SK-N-SH (cell line): ENCODE measurements around the gene UBR3. TPM values are rescaled to one million over a fixed set of nuclear protein-coding genes. Genes with fewer than 3 reads are reported as not detected.

ENCODE experiments used
- CTCF ChIA-PET: fragments of 300-600, 350-600 bp; formaldehyde crosslinking; extraction: SDS; loops from one replicate; lab custom pipeline; 2021; lab: Yijun Ruan, JAX
- POLR2A ChIA-PET: fragments of 350-600 bp; sonication (Branson Sonifier 250); formaldehyde crosslinking; extraction: SDS; loops from one replicate; lab custom pipeline; 2020; ENCODE audit warnings: antibody characterized with exemption, inconsistent platforms; lab: Yijun Ruan, JAX
- DNase-seq: peaks from one replicate; pipeline ENCODE4 v3.0.0; 2012
- H2AFZ ChIP-seq: fragments of 200-600 bp; sonication (generic); 2 replicates; pipeline ENCODE4 v1.8.1; 2016; ENCODE audit warnings: antibody characterized with exemption, mild to moderate bottlenecking, low read depth
- H3F3A ChIP-seq: fragments of 200-600 bp; sonication (generic); replicated peaks from 2 replicates; pipeline ENCODE3; 2016; ENCODE audit warnings: antibody characterized with exemption, mild to moderate bottlenecking; ENCODE audit not compliant: insufficient read depth
- H3K27ac ChIP-seq, 2 experiments: fragments of 200-500 bp in 1 of 2; fragments of 200-600 bp in 1 of 2; sonication (Bioruptor generic) in 1 of 2; sonication (generic), shearing (Covaris generic) in 1 of 2; 2 replicates each; pipeline versions ENCODE4 v1.5.1 to v1.6.1; 2014 to 2016; ENCODE audit warnings: low read depth in 2 of 2, inconsistent platforms in 1 of 2, low read length in 1 of 2, mild to moderate bottlenecking in 1 of 2, mixed read lengths in 1 of 2
- H3K27me3 ChIP-seq: fragments of 200-600 bp; sonication (generic), shearing (Covaris generic); 2 replicates; pipeline ENCODE4 v1.6.1; 2016; ENCODE audit warnings: mixed run types; ENCODE audit not compliant: insufficient read depth
- H3K36me3 ChIP-seq, 2 experiments: fragments of 200-500 bp in 1 of 2; fragments of 200-600 bp in 1 of 2; sonication (Bioruptor generic) in 1 of 2; sonication (generic) in 1 of 2; replicated peaks in 1 of 2; 2 replicates each; pipeline versions ENCODE3 to v1.5.1; 2014 to 2016; ENCODE audit warnings: low read length in 1 of 2, mild to moderate bottlenecking in 1 of 2; ENCODE audit not compliant: insufficient read depth in 2 of 2, control insufficient read depth in 1 of 2
- H3K4me1 ChIP-seq, 2 experiments: fragments of 200-500 bp in 1 of 2; fragments of 200-600 bp in 1 of 2; sonication (Bioruptor generic) in 1 of 2; sonication (generic), shearing (Covaris generic) in 1 of 2; 2 replicates each; pipeline versions ENCODE4 v1.5.1 to v1.6.1; 2014 to 2016; ENCODE audit warnings: low read depth in 1 of 2, low read length in 1 of 2, mixed run types in 1 of 2; ENCODE audit not compliant: insufficient read depth in 2 of 2, control insufficient read depth in 1 of 2
- H3K4me2 ChIP-seq: fragments of 200-600 bp; sonication (generic), shearing (Covaris generic); 2 replicates; pipeline ENCODE4 v1.6.1; 2017; ENCODE audit warnings: mixed run types
- H3K4me3 ChIP-seq, 2 experiments: fragments of 200-500 bp in 1 of 2; fragments of 200-600 bp in 1 of 2; sonication (Bioruptor generic) in 1 of 2; sonication (generic), shearing (Covaris generic) in 1 of 2; 2 replicates each; pipeline versions ENCODE4 v1.5.1 to v1.8.1; 2014 to 2016; ENCODE audit warnings: low read depth in 2 of 2, inconsistent platforms in 1 of 2, low read length in 1 of 2, mild to moderate bottlenecking in 1 of 2, mixed read lengths in 1 of 2, moderate library complexity in 1 of 2
- H3K79me2 ChIP-seq: fragments of 200-600 bp; sonication (generic); 2 replicates; pipeline ENCODE4 v1.8.1; 2017; ENCODE audit warnings: mild to moderate bottlenecking; ENCODE audit not compliant: insufficient read depth
- H3K9ac ChIP-seq: fragments of 200-600 bp; sonication (generic); 2 replicates; pipeline ENCODE4 v1.6.1; 2017; ENCODE audit warnings: mixed run types
- H3K9me2 ChIP-seq: fragments of 200-600 bp; sonication (generic); 2 replicates; pipeline ENCODE4 v1.6.1; 2017; ENCODE audit warnings: mixed run types
- H3K9me3 ChIP-seq: fragments of 200-600 bp; sonication (generic); 2 replicates; pipeline ENCODE4 v1.6.1; 2017; ENCODE audit warnings: mixed run types, mild to moderate bottlenecking, moderate library complexity
- H4K20me1 ChIP-seq: fragments of 200-600 bp; sonication (generic); 2 replicates; pipeline ENCODE4 v1.6.1; 2017; ENCODE audit warnings: mild to moderate bottlenecking, mixed run types; ENCODE audit not compliant: insufficient read depth
- CTCF ChIP-seq: fragments of 200-600 bp; sonication (generic); IDR thresholded peaks from 2 replicates; pipeline ENCODE4 v1.6.1; 2017; ENCODE audit warnings: antibody characterized with exemption, mild to moderate bottlenecking, moderate library complexity
- ELF1 ChIP-seq: IDR thresholded peaks from 2 replicates; pipeline ENCODE4 v1.4.0; 2012
- FOSL2 ChIP-seq: IDR thresholded peaks from 2 replicates; pipeline ENCODE4 v1.4.0; 2012; ENCODE audit warnings: low read depth, mild to moderate bottlenecking, moderate library complexity, borderline replicate concordance
- FOXJ3 ChIP-seq: sonication (generic); formaldehyde crosslinking; IDR thresholded peaks from 2 replicates; pipeline ENCODE4 v1.5.1; 2020; ENCODE audit warnings: mild to moderate bottlenecking, missing genetic modification reagents
- GABPA ChIP-seq: IDR thresholded peaks from 2 replicates; pipeline ENCODE4 v1.4.0; 2012; ENCODE audit warnings: low read depth, mild to moderate bottlenecking
- JUND ChIP-seq: IDR thresholded peaks from 2 replicates; pipeline ENCODE4 v1.4.0; 2012
- MEF2A ChIP-seq: IDR thresholded peaks from 2 replicates; pipeline ENCODE4 v1.4.0; 2012; ENCODE audit warnings: low read depth, borderline replicate concordance
- MXI1 ChIP-seq: IDR thresholded peaks from 2 replicates; pipeline ENCODE4 v1.6.1; 2012; ENCODE audit warnings: mild to moderate bottlenecking, low read depth, low read length, improper control_type of control experiment
- PBX3 ChIP-seq: IDR thresholded peaks from 2 replicates; pipeline ENCODE4; 2012
- POLR2AphosphoS5 ChIP-seq: IDR thresholded peaks from 2 replicates; pipeline ENCODE4 v1.6.1; 2012; ENCODE audit warnings: low read depth, low read length
- RAD21 ChIP-seq: IDR thresholded peaks from 2 replicates; pipeline ENCODE4 v1.6.1; 2012; ENCODE audit warnings: mild to moderate bottlenecking, low read length
- RCOR1 ChIP-seq: fragments of 150-350 bp; IDR thresholded peaks from 2 replicates; pipeline ENCODE4 v1.6.1; 2017; ENCODE audit warnings: antibody characterized with exemption, low read length
- RFX5 ChIP-seq: IDR thresholded peaks from 2 replicates; pipeline ENCODE4 v1.6.1; 2012; ENCODE audit warnings: mild to moderate bottlenecking, improper control_type of control experiment, low read length
- SIN3A ChIP-seq: IDR thresholded peaks from 2 replicates; pipeline ENCODE4 v1.6.1; 2012; ENCODE audit warnings: low read depth, mild to moderate bottlenecking, low read length, moderate library complexity, borderline replicate concordance
- USF1 ChIP-seq: IDR thresholded peaks from 2 replicates; pipeline ENCODE4 v1.4.0; 2012; ENCODE audit warnings: low read depth, borderline replicate concordance
- ZBTB33 ChIP-seq: IDR thresholded peaks from 2 replicates; pipeline ENCODE4 v1.4.0; 2012; ENCODE audit warnings: low read depth, borderline replicate concordance
- polyA plus RNA-seq, 3 experiments: library from polyadenylated mRNA; depleted of rRNA; stranded (reverse); fragments of >200 nt; gene quantifications; 2 replicates each; pipeline ENCODE4 v1.2.3, GENCODE V29; 2012
- TF ChIP-seq, protein P1 (sequence below): fragments of 150-350 bp; IDR thresholded peaks from 2 replicates; pipeline ENCODE4 v1.6.1; 2017; ENCODE audit warnings: antibody characterized with exemption, low read length, low read depth, borderline replicate concordance
- TF ChIP-seq, protein P2 (sequence below): IDR thresholded peaks from 2 replicates; pipeline ENCODE4 v1.4.0; 2012; ENCODE audit warnings: low read depth

UBR3 gene
- polyA plus RNA-seq, 1 of the 3 experiments (the other 2 are of a cell fraction): 5.2 TPM

DNA sequence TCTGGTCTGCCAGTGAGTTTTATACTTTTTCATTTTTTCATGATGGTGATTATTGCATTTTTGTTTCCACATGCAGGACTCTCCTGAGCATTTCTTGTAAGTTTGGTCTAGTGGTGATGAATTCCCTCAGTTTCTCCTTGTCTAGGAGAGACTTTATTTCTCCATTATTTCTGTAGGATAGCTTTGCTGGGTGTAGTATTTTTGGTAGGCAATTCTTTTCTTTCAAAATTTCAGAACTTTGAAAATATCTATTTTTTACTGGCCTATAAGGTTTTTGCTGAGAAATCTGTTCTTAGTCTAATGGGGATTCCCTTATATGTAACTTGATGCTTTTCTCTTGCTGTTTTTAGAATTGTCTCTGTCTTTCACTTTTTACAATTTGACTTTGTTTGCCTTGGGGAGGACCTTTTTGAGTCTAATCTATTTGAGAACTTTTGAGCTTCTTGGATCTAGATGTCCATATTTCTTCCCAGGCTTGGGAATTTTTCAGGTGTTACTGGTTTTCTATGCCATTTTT lies 149.1 kb downstream of the UBR3 start:
- Histone ChIP-seq H3F3A (no peaks in the 10 kb centered on the region), H3K9me3 (peaks cover 6% of the 10 kb centered on the region), H3K9me2 (no peaks in the 10 kb centered on the region), H3K27me3 (no peaks in the 10 kb centered on the region), H3K27ac (no peak overlapping the region), H3K9ac (no peak overlapping the region), H4K20me1 (no peaks in the 10 kb centered on the region), H3K4me2 (no peak overlapping the region), H3K79me2 (peaks cover 10% of the 10 kb centered on the region; the same call in 1 of the 2 replicates), H2AFZ (no peak overlapping the region), H3K4me3 (no peak overlapping the region), H3K36me3 (peaks cover 2 to 24% of the 10 kb centered on the region in 2 experiments), H3K4me1 (no peaks in the 10 kb centered on the region)
- TF ChIP-seq PBX3 (no peak), RFX5 (no peak), RAD21 (no peak), CTCF (no peak), SIN3A (no peak), MEF2A (no peak), FOXJ3 (no peak), JUND (no peak), ZBTB33 (no peak), POLR2AphosphoS5 (no peak), ELF1 (no peak), FOSL2 (no peak), USF1 (no peak), MXI1 (no peak), RCOR1 (no peak), GABPA (no peak)
- TF ChIP-seq, protein P1, sequence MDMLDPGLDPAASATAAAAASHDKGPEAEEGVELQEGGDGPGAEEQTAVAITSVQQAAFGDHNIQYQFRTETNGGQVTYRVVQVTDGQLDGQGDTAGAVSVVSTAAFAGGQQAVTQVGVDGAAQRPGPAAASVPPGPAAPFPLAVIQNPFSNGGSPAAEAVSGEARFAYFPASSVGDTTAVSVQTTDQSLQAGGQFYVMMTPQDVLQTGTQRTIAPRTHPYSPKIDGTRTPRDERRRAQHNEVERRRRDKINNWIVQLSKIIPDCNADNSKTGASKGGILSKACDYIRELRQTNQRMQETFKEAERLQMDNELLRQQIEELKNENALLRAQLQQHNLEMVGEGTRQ: no peak
- TF ChIP-seq, protein P2, sequence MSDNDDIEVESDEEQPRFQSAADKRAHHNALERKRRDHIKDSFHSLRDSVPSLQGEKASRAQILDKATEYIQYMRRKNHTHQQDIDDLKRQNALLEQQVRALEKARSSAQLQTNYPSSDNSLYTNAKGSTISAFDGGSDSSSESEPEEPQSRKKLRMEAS: no peak
- DNase-seq: no peak
- ChIA-PET CTCF (no interaction called here), POLR2A (no interaction called here)
